Activated T-cell treated with anti-CD3 and anti-CD28 coated beads, Interleukin-2, amount 50 U/mL, for 72 hours (primary cell): ENCODE data around the gene HEPHL1. TPM values are rescaled to one million over a fixed set of nuclear protein-coding genes. Genes with fewer than 3 reads are reported as not detected.

ENCODE experiments used
- ATAC-seq, 2 donors: fragments of 150-1000 bp; cut with Tn5 transposase; replicated peaks in 1 of 2; 2 replicates each; pipeline ENCODE4 v1.10.0; 2021; ENCODE audit warnings: moderate library complexity in 2 of 2, mild to moderate bottlenecking in 1 of 2
- DNase-seq, 2 donors: peaks; one replicate each; pipeline ENCODE4 v3.0.0; 2021 to 2022; ENCODE audit warnings: mixed read lengths in 1 of 2
- H3K27ac Mint-ChIP-seq: one replicate; pipeline ENCODE4 v1.8.0; 2022; ENCODE audit warnings: mild to moderate bottlenecking, moderate library complexity, mixed read lengths
- H3K27me3 Mint-ChIP-seq: one replicate; pipeline ENCODE4 v1.8.0; 2022; ENCODE audit warnings: low read depth, mixed read lengths
- H3K36me3 Mint-ChIP-seq, 2 donors: one replicate each; pipeline ENCODE4 v1.8.0; 2022; ENCODE audit warnings: mixed read lengths in 2 of 2, mild to moderate bottlenecking in 1 of 2; ENCODE audit not compliant: insufficient read depth in 2 of 2
- H3K4me1 Mint-ChIP-seq: one replicate; pipeline ENCODE4 v1.8.0; 2022; ENCODE audit warnings: low read depth, mixed read lengths
- H3K4me3 Mint-ChIP-seq, 2 donors: one replicate each; pipeline ENCODE4 v1.8.0; 2022; ENCODE audit warnings: mild to moderate bottlenecking in 2 of 2, mixed read lengths in 2 of 2, moderate library complexity in 2 of 2
- H3K9me3 Mint-ChIP-seq, 2 donors: one replicate each; pipeline ENCODE4 v1.8.0; 2022; ENCODE audit warnings: mixed read lengths in 2 of 2
- total RNA-seq, 2 donors: library from RNA; stranded (reverse); gene quantifications; one replicate each; pipeline ENCODE4 v1.2.3, GENCODE V29; 2022

The HEPHL1 gene
- total RNA-seq, 2 donors from 2014 or later, result not detected

DNA sequence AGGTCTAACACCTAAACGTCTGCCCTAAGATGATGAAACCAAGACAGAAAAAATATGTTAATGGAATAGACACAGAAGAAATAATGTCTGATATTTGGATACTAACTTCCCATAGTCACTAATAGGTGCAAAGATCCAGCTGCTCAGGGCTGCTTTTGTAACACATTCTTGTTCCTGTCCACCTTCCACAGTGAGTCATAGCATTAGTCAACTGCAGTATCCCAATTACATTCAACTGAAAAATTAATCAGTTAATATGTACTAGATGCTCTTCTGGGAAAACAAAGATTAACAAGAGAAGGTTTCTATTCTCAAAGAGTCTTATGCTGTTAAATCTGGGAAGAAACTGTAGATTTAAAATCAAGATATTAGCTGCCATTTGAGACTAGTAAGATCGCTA is 47.6 kb downstream of the HEPHL1 start:
- Mint-ChIP-seq H3K27ac (no peak overlapping the region), H3K27me3 (no peaks in the 10 kb centered on the region), H3K4me1 (no peaks in the 10 kb centered on the region), H3K4me3 (no peak overlapping the region), H3K9me3 (no peaks in the 10 kb centered on the region), H3K36me3 (no peaks in the 10 kb centered on the region)
- no peak for DNase-seq
- no peak for ATAC-seq

DNA sequence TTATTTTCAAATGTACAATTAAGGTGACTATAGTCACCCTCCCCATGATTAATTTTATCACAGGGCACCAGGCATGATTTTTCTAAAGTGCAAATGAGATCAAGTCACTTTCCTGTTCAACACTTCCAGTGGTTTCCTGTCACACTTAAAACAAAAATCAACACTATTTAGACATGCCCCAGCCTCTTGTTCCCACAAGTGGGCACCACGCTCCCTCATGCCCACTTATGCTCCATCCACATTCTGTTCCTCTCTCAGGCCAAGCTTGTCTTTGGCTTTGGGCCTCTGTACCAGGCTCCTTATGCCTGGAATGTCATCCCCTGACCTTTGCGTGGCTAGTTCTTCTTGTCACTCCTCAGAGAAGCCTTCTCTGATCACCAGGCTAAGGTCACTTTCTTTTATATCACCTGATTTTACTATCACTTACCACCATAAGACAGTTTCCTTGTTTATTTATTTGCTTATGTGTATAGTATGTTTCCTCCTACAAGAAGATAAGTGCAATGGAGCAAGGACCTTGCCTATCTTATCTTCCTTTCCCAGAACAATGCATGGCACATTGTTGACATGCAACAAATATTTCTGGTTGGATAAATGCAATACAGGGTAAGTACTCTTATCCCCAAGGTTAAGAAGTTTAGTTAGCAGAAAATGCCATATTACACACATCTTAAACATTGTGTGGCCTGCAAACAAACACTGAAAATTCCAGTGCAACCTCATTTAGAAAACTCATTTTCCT is 56.6 kb downstream of the HEPHL1 start:
- Mint-ChIP-seq H3K9me3 (no peaks in the 10 kb centered on the region), H3K4me3 (no peak overlapping the region), H3K4me1 (no peaks in the 10 kb centered on the region), H3K27ac (no peak overlapping the region), H3K27me3 (peaks cover 35% of the 10 kb centered on the region), H3K36me3 (no peaks in the 10 kb centered on the region)
- DNase-seq (no peak), ATAC-seq (no peak)

DNA sequence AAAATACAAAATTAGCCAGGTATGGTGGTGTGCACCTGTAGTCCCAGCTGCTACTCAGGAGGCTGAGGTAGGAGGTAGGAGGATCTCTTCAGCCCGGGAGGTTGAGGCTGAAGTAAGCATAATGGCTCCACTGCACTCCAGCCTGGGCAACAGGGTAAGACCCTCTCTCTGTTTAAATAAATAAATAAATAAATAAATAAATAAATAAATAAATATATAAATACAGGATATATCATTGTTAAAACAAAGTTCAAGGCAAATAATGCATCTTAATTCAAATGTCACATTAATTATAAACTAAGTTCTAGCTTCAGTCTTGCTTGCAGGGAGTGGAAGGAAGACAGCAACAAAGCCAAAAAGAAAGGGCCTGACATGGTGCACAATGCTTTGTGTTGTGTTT is 63.0 kb downstream of the HEPHL1 start:
- Mint-ChIP-seq H3K27me3 (peaks cover 32% of the 10 kb centered on the region), H3K27ac (no peak overlapping the region), H3K4me3 (no peak overlapping the region), H3K36me3 (no peaks in the 10 kb centered on the region), H3K4me1 (no peaks in the 10 kb centered on the region), H3K9me3 (no peaks in the 10 kb centered on the region)
- no peak for ATAC-seq
- no peak for DNase-seq

DNA sequence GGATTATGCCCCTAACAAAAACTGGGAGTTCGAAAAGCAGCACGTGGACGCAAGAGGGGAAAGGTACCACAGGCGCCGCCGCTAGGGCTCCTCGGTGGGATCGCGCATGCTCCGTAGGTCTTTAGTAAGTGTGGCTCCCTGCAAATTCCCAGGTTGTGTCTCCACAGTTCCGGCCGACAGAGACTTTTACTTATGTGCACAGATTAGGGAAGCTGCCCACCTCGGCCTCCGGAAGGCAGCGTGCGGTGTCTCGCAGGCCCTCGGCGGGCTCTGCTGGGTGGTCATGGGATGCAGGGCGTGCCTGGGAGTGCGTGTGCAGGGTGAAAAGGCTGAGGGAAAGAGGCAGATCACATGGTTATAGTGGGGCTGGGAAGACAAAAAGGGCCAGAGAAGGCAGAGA is 67.8 kb downstream of the HEPHL1 start:
- Mint-ChIP-seq H3K4me1 (no peaks in the 10 kb centered on the region), H3K9me3 (no peaks in the 10 kb centered on the region), H3K4me3 (no peak overlapping the region), H3K27me3 (peaks cover 29% of the 10 kb centered on the region), H3K27ac (no peak overlapping the region), H3K36me3 (no peaks in the 10 kb centered on the region)
- DNase-seq (no peak), ATAC-seq (no peak)

DNA sequence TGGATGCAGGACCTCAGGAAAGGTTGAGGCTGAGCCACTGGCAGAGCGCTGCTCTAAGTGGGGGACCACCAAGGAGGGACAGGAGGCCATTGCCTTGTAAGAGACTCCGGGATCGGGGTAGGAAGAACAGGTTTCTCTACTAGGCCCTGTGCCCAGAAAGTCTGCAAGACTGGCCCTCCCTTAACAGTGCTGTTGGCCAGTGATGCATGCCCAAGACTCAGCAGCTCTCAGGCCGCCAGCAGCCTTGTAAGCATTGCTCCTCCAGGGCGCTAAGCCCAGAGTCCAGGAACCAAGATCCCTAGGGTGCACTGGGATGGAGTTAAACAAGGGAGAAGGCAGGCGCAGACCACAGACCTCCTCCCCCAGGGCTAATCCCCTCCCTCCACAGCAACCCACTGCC is 68.2 kb downstream of the HEPHL1 start:
- Mint-ChIP-seq H3K9me3 (no peaks in the 10 kb centered on the region), H3K36me3 (no peaks in the 10 kb centered on the region), H3K4me1 (no peaks in the 10 kb centered on the region), H3K27ac (no peak overlapping the region), H3K27me3 (peaks cover 29% of the 10 kb centered on the region), H3K4me3 (no peak overlapping the region)
- ATAC-seq (no peak), DNase-seq (no peak)

DNA sequence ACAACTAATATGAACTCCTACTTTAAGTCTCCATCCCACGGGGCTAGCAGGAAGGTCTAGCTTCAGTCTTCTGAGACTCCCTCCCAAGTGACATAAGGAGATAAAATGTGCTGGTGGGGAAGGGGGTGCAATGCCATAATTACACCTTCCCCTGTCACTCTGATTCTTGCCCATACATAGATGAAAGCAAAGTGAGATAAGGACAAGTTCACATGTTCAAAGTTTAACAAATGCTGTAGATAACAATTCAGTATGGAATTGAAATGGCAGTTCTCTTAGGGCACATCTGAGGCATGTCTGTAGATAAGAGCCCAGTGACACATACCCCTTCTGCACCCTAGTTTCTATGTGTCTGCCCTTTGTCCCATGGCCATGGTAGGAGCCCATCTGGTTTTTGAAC is 69.2 kb downstream of the HEPHL1 start:
- H3K27me3 Mint-ChIP-seq, result peaks cover 29% of the 10 kb centered on the region
- no peaks in the 10 kb centered on the region for H3K9me3 Mint-ChIP-seq
- no peak for DNase-seq
- no peaks in the 10 kb centered on the region for H3K36me3 Mint-ChIP-seq
- H3K4me1 Mint-ChIP-seq, result no peaks in the 10 kb centered on the region
- ATAC-seq, result no peak
- H3K27ac Mint-ChIP-seq, result no peak overlapping the region
- no peak overlapping the region for H3K4me3 Mint-ChIP-seq

DNA sequence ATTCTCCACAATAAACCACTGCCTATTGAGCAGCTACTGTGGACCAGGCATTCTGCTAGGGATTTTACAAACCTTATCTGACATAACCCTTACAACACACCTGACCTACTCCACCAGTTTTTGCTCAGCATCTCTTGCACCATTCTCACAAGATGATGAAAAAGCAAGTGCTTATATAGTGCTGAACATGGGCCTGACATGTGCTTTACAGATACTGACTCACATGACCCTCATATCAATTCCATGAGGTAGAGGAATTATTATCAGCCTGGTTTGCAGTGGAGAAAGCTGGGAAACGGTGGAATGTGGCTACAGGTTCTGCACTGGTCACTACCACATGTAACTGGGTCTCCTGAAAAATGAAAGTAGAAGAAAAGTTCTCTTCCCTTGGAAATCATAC is 69.9 kb downstream of the HEPHL1 start:
- ATAC-seq, result no peak
- Mint-ChIP-seq H3K4me3 (no peak overlapping the region), H3K36me3 (no peaks in the 10 kb centered on the region), H3K9me3 (no peaks in the 10 kb centered on the region), H3K27ac (no peak overlapping the region), H3K4me1 (no peaks in the 10 kb centered on the region), H3K27me3 (peaks cover 30% of the 10 kb centered on the region)
- DNase-seq, result no peak

DNA sequence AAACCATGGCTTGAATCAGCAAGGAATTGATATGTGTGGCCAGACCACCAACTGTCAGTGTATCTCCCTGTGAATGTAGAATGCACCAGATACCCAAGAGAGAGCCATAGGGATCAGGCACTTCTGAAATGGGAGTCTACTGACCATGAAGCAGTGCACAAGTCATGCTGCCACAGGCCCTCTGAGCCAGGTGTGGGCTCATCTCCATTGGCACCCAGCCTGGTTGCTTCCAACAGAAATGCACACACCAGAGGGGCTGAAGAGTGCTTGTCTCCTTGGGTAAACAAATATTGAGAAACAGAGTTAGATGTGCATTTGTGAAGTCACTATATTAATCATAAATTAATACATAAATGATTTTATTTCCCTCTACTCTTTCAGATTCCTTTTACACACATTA is 79.1 kb downstream of the HEPHL1 start:
- Mint-ChIP-seq H3K27ac (no peak overlapping the region), H3K36me3 (no peaks in the 10 kb centered on the region), H3K4me3 (no peak overlapping the region), H3K9me3 (peaks cover 0 to 6% of the 10 kb centered on the region in 2 donors), H3K4me1 (no peaks in the 10 kb centered on the region), H3K27me3 (peaks cover 32% of the 10 kb centered on the region)
- ATAC-seq (no peak), DNase-seq (no peak)

DNA sequence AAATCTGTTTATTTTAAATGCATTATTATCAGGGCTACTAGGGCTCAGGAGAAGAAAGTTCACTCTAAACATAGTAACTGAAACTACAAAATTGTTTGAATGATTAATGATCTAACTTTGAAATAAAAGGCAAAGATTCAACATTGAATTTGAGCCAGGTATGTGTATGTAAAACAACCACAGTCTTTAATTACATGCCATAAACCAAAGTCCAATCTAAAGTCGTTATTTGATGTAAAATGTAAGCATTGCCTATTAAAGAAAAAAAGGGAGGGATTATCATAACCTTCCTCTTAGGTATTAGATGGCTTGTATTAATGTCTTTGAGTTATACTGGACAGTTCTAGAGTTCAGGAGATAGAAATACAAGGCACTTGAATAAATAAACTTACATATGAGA is 82.3 kb downstream of the HEPHL1 start:
- DNase-seq (no peak), ATAC-seq (no peak)
- Mint-ChIP-seq H3K9me3 (peaks cover 0 to 3% of the 10 kb centered on the region in 2 donors), H3K27me3 (peaks cover 13% of the 10 kb centered on the region), H3K4me3 (no peak overlapping the region), H3K27ac (no peak overlapping the region), H3K36me3 (no peaks in the 10 kb centered on the region), H3K4me1 (no peaks in the 10 kb centered on the region)

DNA sequence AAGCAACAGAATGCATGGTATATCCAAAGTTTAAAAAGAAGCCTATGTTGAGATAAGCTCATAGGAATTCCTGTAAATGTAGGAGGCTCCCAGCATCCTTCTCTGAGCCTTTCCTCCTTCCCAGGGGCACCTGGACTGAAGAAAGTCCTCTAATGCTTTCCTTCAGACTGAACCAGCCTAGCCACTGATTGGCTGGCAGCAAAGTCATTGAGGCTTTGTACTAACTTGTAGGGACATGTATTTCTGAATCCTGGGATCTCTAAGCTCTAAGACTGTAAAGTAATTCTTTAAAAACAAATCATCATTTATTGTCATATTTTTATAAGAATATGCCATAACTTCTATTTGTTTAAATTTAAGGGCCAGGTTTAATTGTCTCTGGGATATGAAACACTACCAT is 83.6 kb downstream of the HEPHL1 start:
- H3K27me3 Mint-ChIP-seq, result peaks cover 13% of the 10 kb centered on the region
- no peaks in the 10 kb centered on the region for H3K9me3 Mint-ChIP-seq
- H3K27ac Mint-ChIP-seq, result no peak overlapping the region
- H3K36me3 Mint-ChIP-seq, result no peaks in the 10 kb centered on the region
- no peak for ATAC-seq
- H3K4me3 Mint-ChIP-seq, result no peak overlapping the region
- no peak for DNase-seq
- H3K4me1 Mint-ChIP-seq, result no peaks in the 10 kb centered on the region

DNA sequence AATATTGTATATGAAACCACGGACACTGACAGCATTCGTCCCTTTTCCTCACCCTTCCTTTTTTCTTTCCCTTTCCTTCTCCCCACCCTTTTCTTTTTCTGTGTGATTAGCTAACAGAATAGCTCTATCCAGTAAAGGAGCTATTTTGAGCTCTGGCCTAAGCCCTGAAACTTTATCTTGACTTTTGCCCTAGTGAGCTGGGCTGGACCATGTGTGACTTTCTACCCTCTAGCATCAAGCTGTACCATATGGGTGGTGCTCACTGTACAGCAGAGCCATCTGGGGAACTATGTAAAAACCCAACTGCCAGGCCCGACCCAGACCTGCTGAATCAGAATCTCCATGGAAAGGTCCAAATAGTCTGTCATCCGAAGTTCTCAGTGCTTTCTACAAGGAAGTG is 85.6 kb downstream of the HEPHL1 start:
- H3K27me3 Mint-ChIP-seq, result peaks cover 27% of the 10 kb centered on the region
- no peak overlapping the region for H3K4me3 Mint-ChIP-seq
- DNase-seq (no peak), ATAC-seq (no peak)
- no peak overlapping the region for H3K27ac Mint-ChIP-seq
- no peaks in the 10 kb centered on the region for H3K36me3 Mint-ChIP-seq
- no peaks in the 10 kb centered on the region for H3K9me3 Mint-ChIP-seq
- H3K4me1 Mint-ChIP-seq, result no peaks in the 10 kb centered on the region

DNA sequence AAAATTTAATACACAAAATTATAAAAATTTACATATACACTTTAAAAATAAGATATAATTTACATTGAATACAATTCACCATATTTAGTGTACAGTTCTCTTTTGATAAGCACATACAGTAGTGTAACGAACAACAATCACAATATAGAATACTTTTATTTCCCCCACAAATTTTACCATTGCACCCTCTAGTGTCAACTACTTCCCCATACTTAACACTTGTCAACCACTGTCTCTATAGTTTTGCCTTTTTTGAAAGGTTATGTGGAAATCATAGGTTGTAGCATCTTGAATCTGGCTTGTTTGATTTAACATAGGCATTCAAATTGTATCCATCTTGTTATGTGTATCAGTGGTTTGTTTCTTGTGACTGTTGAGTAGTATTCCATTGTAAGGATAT is 86.2 kb downstream of the HEPHL1 start:
- Mint-ChIP-seq H3K27ac (no peak overlapping the region), H3K27me3 (peaks cover 30% of the 10 kb centered on the region), H3K4me1 (no peaks in the 10 kb centered on the region), H3K36me3 (no peaks in the 10 kb centered on the region), H3K9me3 (no peaks in the 10 kb centered on the region), H3K4me3 (no peak overlapping the region)
- DNase-seq (no peak), ATAC-seq (no peak)

DNA sequence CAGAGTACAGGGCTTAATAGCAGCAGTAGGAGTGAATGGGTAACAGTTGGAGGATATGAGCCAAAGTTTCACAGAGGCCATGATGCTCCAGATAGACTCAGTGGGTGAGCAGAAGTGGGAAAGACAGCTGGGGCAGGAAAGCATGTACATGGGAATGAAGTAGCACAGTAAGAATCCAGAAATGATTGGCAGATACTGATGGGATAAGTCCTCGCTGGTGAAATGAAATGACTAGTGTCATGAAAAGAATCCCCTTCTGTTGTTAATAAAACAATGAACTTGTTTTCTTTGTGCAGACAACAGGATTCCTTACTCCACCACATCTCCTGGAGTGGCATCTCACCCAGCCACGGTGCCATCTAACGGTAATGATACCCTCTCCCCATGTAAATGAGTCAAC is 90.1 kb downstream of the HEPHL1 start:
- peaks cover 0 to 2% of the 10 kb centered on the region in 2 donors for H3K9me3 Mint-ChIP-seq
- H3K4me1 Mint-ChIP-seq, result no peaks in the 10 kb centered on the region
- H3K36me3 Mint-ChIP-seq, result no peaks in the 10 kb centered on the region
- DNase-seq, result no peak
- no peak overlapping the region for H3K4me3 Mint-ChIP-seq
- no peak overlapping the region for H3K27ac Mint-ChIP-seq
- peaks cover 32% of the 10 kb centered on the region for H3K27me3 Mint-ChIP-seq
- no peak for ATAC-seq

DNA sequence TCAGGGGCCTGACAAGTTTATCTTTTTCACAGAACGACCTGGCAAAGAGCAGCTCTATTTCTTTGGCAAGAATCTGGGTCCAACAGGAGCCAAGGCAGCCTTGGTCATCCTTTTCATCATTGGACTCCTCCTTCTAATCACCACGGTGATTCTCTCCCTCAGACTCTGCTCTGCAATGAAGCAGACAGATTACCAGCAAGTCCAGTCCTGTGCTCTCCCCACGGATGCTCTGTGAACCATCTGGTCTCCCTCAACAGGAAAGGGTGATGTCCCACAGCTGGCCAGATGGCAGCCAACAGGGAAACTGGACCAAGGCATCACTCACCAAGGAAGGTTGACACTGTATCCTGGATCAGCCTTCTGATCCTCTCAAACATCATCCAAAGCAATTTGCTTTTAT is 90.5 kb downstream of the HEPHL1 start:
- ATAC-seq, result no peak
- Mint-ChIP-seq H3K9me3 (peaks cover 0 to 2% of the 10 kb centered on the region in 2 donors), H3K27ac (no peak overlapping the region), H3K4me1 (no peaks in the 10 kb centered on the region), H3K27me3 (peaks cover 31% of the 10 kb centered on the region), H3K36me3 (no peaks in the 10 kb centered on the region), H3K4me3 (no peak overlapping the region)
- no peak for DNase-seq
